Measurements from ENCODE around the gene TRAFD1. TPM values are rescaled to one million over a fixed set of nuclear protein-coding genes. Genes with fewer than 3 reads are reported as not detected.

TRAFD1 gene
- total and polyA plus RNA-seq, 9 of the 15 experiments (the other 6 are each of a cell fraction or from before 2014, with no cell fraction given), result 41.3 to 85.5 (median 54.5) TPM

DNA sequence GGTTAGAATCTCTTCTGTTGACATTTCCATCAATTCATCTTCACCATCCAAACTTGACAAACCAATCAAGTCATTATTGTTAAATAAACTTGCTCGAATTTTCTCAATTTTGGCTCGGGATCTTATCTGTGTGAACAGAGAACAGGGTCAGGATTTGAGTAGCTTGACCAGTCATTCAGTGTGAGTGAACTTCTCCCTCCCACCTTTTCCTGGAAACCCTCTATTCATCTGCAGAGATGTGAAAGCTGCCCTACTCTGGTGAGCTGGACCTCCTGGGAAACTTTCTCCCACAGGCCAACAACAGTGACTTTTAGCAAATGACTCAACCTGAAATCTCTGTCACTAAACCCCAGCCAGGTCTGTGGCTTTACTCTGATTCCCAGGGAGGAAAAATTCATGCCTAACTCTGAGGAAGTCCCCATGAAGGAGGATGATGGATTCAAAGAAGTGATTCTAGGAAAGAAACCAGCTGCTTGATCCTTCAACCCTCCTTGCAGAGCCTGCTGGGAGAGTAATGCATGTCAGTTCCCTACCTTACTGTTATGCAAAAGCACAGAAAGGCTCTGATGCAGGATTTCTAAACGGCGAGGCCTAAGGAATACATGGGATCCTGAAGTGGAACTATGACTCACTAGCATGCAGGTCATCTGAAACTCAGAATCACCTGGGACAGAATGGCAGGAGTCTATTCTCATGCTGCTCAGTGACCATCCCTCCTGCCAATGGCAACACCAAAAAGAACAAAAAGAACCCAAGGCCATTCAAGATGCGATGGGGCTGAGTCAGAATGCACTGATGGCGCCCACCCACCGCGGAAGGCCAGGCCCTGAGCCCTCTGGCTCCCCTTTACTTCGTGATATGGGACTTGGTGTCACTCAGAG is 58.0 kb downstream of the TRAFD1 start (continued):
- TF ChIP-seq, protein P1, sequence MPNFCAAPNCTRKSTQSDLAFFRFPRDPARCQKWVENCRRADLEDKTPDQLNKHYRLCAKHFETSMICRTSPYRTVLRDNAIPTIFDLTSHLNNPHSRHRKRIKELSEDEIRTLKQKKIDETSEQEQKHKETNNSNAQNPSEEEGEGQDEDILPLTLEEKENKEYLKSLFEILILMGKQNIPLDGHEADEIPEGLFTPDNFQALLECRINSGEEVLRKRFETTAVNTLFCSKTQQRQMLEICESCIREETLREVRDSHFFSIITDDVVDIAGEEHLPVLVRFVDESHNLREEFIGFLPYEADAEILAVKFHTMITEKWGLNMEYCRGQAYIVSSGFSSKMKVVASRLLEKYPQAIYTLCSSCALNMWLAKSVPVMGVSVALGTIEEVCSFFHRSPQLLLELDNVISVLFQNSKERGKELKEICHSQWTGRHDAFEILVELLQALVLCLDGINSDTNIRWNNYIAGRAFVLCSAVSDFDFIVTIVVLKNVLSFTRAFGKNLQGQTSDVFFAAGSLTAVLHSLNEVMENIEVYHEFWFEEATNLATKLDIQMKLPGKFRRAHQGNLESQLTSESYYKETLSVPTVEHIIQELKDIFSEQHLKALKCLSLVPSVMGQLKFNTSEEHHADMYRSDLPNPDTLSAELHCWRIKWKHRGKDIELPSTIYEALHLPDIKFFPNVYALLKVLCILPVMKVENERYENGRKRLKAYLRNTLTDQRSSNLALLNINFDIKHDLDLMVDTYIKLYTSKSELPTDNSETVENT (CRISPR knock-in tag; IDR thresholded peaks at IDR 0.05), result no peak
- peak; percentile 85 for TF ChIP-seq HDAC2 (IDR thresholded peaks at IDR 0.05)
- TF ChIP-seq SAFB2 (IDR thresholded peaks at IDR 0.05; ENCODE audit: borderline replicate concordance, low read depth, low read length, severe bottlenecking), result no peak
- TF ChIP-seq, protein P2, sequence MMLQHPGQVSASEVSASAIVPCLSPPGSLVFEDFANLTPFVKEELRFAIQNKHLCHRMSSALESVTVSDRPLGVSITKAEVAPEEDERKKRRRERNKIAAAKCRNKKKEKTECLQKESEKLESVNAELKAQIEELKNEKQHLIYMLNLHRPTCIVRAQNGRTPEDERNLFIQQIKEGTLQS (IDR thresholded peaks at IDR 0.05), result peak; percentile 9; the same call in 1 of the 2 replicates
- TF ChIP-seq, protein P2 (CRISPR knock-in tag; conservative IDR thresholded peaks at IDR 0.05), result no peak
- TF ChIP-seq MAFK (IDR thresholded peaks at IDR 0.05; ENCODE audit: low read length), result no peak
- no peak for TF ChIP-seq PML (IDR thresholded peaks at IDR 0.05; ENCODE audit: low read length)
- no peak for TF ChIP-seq NCOA6 (IDR thresholded peaks at IDR 0.05)
- TF ChIP-seq, protein P3, sequence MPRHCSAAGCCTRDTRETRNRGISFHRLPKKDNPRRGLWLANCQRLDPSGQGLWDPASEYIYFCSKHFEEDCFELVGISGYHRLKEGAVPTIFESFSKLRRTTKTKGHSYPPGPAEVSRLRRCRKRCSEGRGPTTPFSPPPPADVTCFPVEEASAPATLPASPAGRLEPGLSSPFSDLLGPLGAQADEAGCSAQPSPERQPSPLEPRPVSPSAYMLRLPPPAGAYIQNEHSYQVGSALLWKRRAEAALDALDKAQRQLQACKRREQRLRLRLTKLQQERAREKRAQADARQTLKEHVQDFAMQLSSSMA (CRISPR knock-in tag; IDR thresholded peaks at IDR 0.05), result no peak
- no peak for TF ChIP-seq ZNF140 (CRISPR knock-in tag; IDR thresholded peaks at IDR 0.05)
- TF ChIP-seq, protein P4, sequence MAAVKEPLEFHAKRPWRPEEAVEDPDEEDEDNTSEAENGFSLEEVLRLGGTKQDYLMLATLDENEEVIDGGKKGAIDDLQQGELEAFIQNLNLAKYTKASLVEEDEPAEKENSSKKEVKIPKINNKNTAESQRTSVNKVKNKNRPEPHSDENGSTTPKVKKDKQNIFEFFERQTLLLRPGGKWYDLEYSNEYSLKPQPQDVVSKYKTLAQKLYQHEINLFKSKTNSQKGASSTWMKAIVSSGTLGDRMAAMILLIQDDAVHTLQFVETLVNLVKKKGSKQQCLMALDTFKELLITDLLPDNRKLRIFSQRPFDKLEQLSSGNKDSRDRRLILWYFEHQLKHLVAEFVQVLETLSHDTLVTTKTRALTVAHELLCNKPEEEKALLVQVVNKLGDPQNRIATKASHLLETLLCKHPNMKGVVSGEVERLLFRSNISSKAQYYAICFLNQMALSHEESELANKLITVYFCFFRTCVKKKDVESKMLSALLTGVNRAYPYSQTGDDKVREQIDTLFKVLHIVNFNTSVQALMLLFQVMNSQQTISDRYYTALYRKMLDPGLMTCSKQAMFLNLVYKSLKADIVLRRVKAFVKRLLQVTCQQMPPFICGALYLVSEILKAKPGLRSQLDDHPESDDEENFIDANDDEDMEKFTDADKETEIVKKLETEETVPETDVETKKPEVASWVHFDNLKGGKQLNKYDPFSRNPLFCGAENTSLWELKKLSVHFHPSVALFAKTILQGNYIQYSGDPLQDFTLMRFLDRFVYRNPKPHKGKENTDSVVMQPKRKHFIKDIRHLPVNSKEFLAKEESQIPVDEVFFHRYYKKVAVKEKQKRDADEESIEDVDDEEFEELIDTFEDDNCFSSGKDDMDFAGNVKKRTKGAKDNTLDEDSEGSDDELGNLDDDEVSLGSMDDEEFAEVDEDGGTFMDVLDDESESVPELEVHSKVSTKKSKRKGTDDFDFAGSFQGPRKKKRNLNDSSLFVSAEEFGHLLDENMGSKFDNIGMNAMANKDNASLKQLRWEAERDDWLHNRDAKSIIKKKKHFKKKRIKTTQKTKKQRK (IDR thresholded peaks at IDR 0.05; ENCODE audit: borderline replicate concordance, low read depth, low read length), result no peak
- TF ChIP-seq NR2C1 (IDR thresholded peaks at IDR 0.05), result no peak
- no peak for TF ChIP-seq NR2C1 (tag; IDR thresholded peaks at IDR 0.05)
- no peak for TF ChIP-seq ZNF121 (CRISPR knock-in tag; conservative IDR thresholded peaks at IDR 0.05)
- no peak for TF ChIP-seq ZC3H11A (IDR thresholded peaks at IDR 0.05; ENCODE audit: low read depth, low read length)
- TF ChIP-seq SIN3A (IDR thresholded peaks at IDR 0.05; ENCODE audit: borderline replicate concordance in 2 of 2, control insufficient read depth in 1 of 2, low read depth in 2 of 2, low read length in 2 of 2), result no peak
- no peak for TF ChIP-seq MAFF (IDR thresholded peaks at IDR 0.05; ENCODE audit: low read length)
- no peak for TF ChIP-seq MED1 (CRISPR knock-in tag; IDR thresholded peaks at IDR 0.05; ENCODE audit: borderline replicate concordance)
- no peak for TF ChIP-seq HLTF (IDR thresholded peaks at IDR 0.05)
- no peak for TF ChIP-seq ZNF311 (CRISPR knock-in tag; IDR thresholded peaks at IDR 0.05)
- TF ChIP-seq JUND (IDR thresholded peaks at IDR 0.05; ENCODE audit: borderline replicate concordance, low read depth, low read length), result 0 out of 2 replicates have a peak, but pooled peaks have one; percentile 10
- no peak; the same call in 2 of the 3 replicates for TF ChIP-seq JUND (tag; IDR thresholded peaks at IDR 0.05; ENCODE audit: borderline replicate concordance, low read depth, low read length)
